PC-9 (cell line): ENCODE results near the gene ZNF764.
"Not testable (repeated sequence)": the region's sequence is repeated elsewhere in the genome, so short reads cannot be mapped to it uniquely, and the experiment has no call there.

Source experiments
- EZH2 ChIP-seq: fragments of 200-600 bp; sonication (generic); IDR thresholded peaks from 2 replicates; pipeline ENCODE4 v1.8.0; 2017; ENCODE audit warnings: antibody characterized with exemption, low read depth
- TF ChIP-seq, protein P1 (sequence below): fragments of 200-600 bp; sonication (generic); conservative IDR thresholded peaks from 2 replicates; pipeline ENCODE4 v1.6.1; 2017; ENCODE audit warnings: mixed run types, antibody characterized with exemption, mild to moderate bottlenecking, moderate library complexity

DNA sequence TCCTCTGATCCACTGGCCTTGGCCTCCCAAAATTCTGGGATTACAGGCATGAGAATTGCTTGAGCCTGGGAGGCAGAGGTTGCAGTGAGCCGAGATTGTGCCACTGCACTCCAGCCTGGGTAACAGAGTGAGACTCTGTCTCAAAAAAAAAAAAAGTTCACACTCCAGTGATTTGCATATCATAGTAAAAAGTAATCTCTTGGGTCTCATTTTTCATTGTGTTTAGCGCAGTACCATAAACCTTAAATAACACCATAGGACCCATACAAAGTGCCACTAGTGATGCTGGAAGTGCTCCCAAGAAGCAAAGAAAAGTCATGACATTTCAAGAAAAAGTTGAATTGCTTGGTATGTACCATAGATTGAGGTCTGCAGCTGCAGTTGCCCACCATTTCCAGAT, 31.4 kb upstream of the ZNF764 start:
- TF ChIP-seq, protein P1, sequence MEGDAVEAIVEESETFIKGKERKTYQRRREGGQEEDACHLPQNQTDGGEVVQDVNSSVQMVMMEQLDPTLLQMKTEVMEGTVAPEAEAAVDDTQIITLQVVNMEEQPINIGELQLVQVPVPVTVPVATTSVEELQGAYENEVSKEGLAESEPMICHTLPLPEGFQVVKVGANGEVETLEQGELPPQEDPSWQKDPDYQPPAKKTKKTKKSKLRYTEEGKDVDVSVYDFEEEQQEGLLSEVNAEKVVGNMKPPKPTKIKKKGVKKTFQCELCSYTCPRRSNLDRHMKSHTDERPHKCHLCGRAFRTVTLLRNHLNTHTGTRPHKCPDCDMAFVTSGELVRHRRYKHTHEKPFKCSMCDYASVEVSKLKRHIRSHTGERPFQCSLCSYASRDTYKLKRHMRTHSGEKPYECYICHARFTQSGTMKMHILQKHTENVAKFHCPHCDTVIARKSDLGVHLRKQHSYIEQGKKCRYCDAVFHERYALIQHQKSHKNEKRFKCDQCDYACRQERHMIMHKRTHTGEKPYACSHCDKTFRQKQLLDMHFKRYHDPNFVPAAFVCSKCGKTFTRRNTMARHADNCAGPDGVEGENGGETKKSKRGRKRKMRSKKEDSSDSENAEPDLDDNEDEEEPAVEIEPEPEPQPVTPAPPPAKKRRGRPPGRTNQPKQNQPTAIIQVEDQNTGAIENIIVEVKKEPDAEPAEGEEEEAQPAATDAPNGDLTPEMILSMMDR, result not testable (repeated sequence)
- TF ChIP-seq EZH2, result not testable (repeated sequence)
